Lower leg skin (tissue), 4 donors: ENCODE results near the gene ERI3. TPM values are rescaled to one million over a fixed set of nuclear protein-coding genes. Genes with fewer than 3 reads are reported as not detected.

Experiments used
- DNase-seq, 2 donors: peaks; one replicate each; pipeline ENCODE4 v3.0.0-alpha.2; 2019; ENCODE audit warnings: low spot score in 2 of 2
- H3K4me3 ChIP-seq: fragments of 200-600 bp; sonication (generic); 2 replicates; pipeline ENCODE4 v1.5.1; 2017; ENCODE audit warnings: mild to moderate bottlenecking, low read depth; ENCODE audit not compliant: poor library complexity, severe bottlenecking
- CTCF ChIP-seq, 3 donors: fragments of 450-650 bp; IDR thresholded peaks; one replicate each; pipeline ENCODE4 v1.5.1; 2016; ENCODE audit warnings: antibody characterized with exemption in 3 of 3, mild to moderate bottlenecking in 3 of 3, moderate library complexity in 2 of 3
- POLR2A ChIP-seq, 2 donors: fragments of 450-650 bp; IDR thresholded peaks; one replicate each; pipeline ENCODE4 v1.6.1; 2016 to 2017; ENCODE audit warnings: antibody characterized with exemption in 2 of 2, mild to moderate bottlenecking in 1 of 2, moderate library complexity in 1 of 2
- WGBS, 2 donors: methylation state at CpG; one replicate each; pipeline ENCODE4 v1.1.5; 2018; 5-methylcytosine and 5-hydroxymethylcytosine counted together
- intact Hi-C: fragments of 100-400 bp; cut with DNase I; formaldehyde crosslinking; loops from one replicate; pipeline ENCODE4 v1.15.0; 2023; ENCODE audit warnings: low total_unique reads
- total RNA-seq, 4 donors: library from RNA; depleted of rRNA; stranded (reverse); fragments of >200 nt; gene quantifications; one replicate each; pipeline ENCODE4 v1.1.0, GENCODE V29; 2016

Gene ERI3
- total RNA-seq, 4 donors from 2014 or later = 28.3 to 43.3 (median 40.4) TPM

- intact Hi-C loops = no loop called here
Observed at GRCh38 chr1:44293761-44294315, 61.2 kb downstream of the ERI3 start.

GRCh38 chr1:44292651-44293050 lies 62.4 kb downstream of the ERI3 start:
- intact Hi-C loops = no loop called here
- no peak for TF ChIP-seq CTCF (IDR thresholded peaks at IDR 0.05)
- TF ChIP-seq POLR2A (IDR thresholded peaks at IDR 0.05) = no peak
- no peak overlapping the region for H3K4me3 ChIP-seq
- DNase-seq = no peak
- WGBS, 2 donors = 92 to 96% methylated on average over 10 of the region's 10 CpGs

More at GRCh38 chr1:44293761-44294315, 61.2 kb downstream of the ERI3 start:
- no peak for TF ChIP-seq POLR2A (IDR thresholded peaks at IDR 0.05)
- no peak for TF ChIP-seq CTCF (IDR thresholded peaks at IDR 0.05)
- WGBS, 2 donors = 41 to 51% methylated on average over 9 of the region's 9 CpGs
- DNase-seq = no peak
- H3K4me3 ChIP-seq = no peak overlapping the region

- TF ChIP-seq CTCF (IDR thresholded peaks at IDR 0.05) = no peak
- TF ChIP-seq POLR2A (IDR thresholded peaks at IDR 0.05) = no peak
- WGBS, 2 donors = 83 to 84% methylated on average over 11 of the region's 11 CpGs
- intact Hi-C loops = no loop called here
- DNase-seq = no peak
- H3K4me3 ChIP-seq = no peak overlapping the region
Observed at GRCh38 chr1:44290250-44291094, 64.6 kb downstream of the ERI3 start.

- H3K4me3 ChIP-seq = no peak overlapping the region
- intact Hi-C loops = no loop called here
- DNase-seq = no peak
- 69 to 74% methylated on average over 7 of the region's 7 CpGs for WGBS, 2 donors
- TF ChIP-seq POLR2A (IDR thresholded peaks at IDR 0.05) (no peak), CTCF (IDR thresholded peaks at IDR 0.05) (no peak)
Observed at GRCh38 chr1:44289530-44289929, 65.5 kb downstream of the ERI3 start.

- intact Hi-C loops = no loop called here
- no peak overlapping the region for H3K4me3 ChIP-seq
- TF ChIP-seq POLR2A (IDR thresholded peaks at IDR 0.05) (no peak), CTCF (IDR thresholded peaks at IDR 0.05) (no peak)
- WGBS, 2 donors = 91% methylated on average over 4 of the region's 4 CpGs
- DNase-seq = no peak
Observed at GRCh38 chr1:44288883-44289282, 66.2 kb downstream of the ERI3 start.
